Calu3 (cell line): ENCODE data around the gene GADD45G. TPM values are rescaled to one million over a fixed set of nuclear protein-coding genes. Genes with fewer than 3 reads are reported as not detected.

Source experiments
- BruUV-seq: library from RNA; stranded (reverse); fragments of 400-500 nt; replicated peaks from 2 replicates; lab custom pipeline; 2021; lab: Mats Ljungman, UMichigan
- CTCF ChIA-PET: fragments of 300-600 bp; sonication (Branson Sonifier 250); formaldehyde crosslinking; loops from one replicate; lab custom pipeline; 2022; ENCODE audit warnings: antibody characterized with exemption; lab: Charles Lee
- DNase-seq: peaks from one replicate; pipeline ENCODE4 v3.0.0; 2022
- H3K27ac Mint-ChIP-seq: one replicate; pipeline ENCODE4 v1.8.0; 2022; ENCODE audit warnings: mixed read lengths; ENCODE audit not compliant: unreplicated experiment
- H3K27me3 Mint-ChIP-seq: one replicate; pipeline ENCODE4 v1.8.0; 2022; ENCODE audit warnings: mixed read lengths; ENCODE audit not compliant: unreplicated experiment
- H3K36me3 Mint-ChIP-seq: one replicate; pipeline ENCODE4 v1.8.0; 2022; ENCODE audit warnings: mild to moderate bottlenecking, moderate library complexity, mixed read lengths; ENCODE audit not compliant: insufficient read depth, unreplicated experiment
- H3K4me1 Mint-ChIP-seq: one replicate; pipeline ENCODE4 v1.8.0; 2022; ENCODE audit warnings: mild to moderate bottlenecking, low read depth, mixed read lengths; ENCODE audit not compliant: unreplicated experiment
- H3K4me3 Mint-ChIP-seq: one replicate; pipeline ENCODE4 v1.8.0; 2022; ENCODE audit warnings: mild to moderate bottlenecking, low read depth, moderate library complexity, mixed read lengths; ENCODE audit not compliant: unreplicated experiment
- H3K9me3 Mint-ChIP-seq: one replicate; pipeline ENCODE4 v1.8.0; 2022; ENCODE audit warnings: low read depth, mixed read lengths; ENCODE audit not compliant: unreplicated experiment
- intact Hi-C: fragments of 100-400 bp; cut with micrococcal nuclease; formaldehyde crosslinking; loops from one replicate; pipeline ENCODE4 v1.10.0; 2022; ENCODE audit not compliant: unreplicated experiment
- total RNA-seq: library from RNA; stranded (reverse); gene quantifications from 2 replicates; pipeline ENCODE4 v1.2.3, GENCODE V29; 2022
- TF ChIP-seq, protein P1 (sequence below): fragments of 200-600 bp; IDR thresholded peaks from one replicate; pipeline ENCODE4 v1.8.0; 2022; ENCODE audit warnings: antibody characterized with exemption; ENCODE audit not compliant: unreplicated experiment

Gene GADD45G
- total RNA-seq, 1 experiment from 2014 or later = 1.7 TPM

DNA sequence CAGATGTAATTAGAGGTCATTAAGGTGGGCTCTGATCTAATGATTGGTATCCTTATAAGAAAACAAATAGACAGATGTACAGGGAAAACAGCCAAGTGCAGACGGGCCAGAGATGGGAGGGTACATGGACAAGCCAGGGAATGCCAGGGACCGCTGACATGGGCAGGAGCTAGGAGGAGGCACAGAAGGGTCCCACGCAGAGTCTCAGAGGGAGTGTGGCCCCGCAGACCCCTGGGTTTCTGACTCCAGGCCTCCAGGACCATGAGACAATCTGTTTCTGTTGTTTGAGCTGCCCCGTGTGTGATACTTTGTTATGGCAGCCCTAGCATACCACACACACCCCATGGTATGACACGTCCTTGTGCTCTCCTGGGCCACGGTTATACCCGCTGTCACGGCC is 29.1 kb downstream of the GADD45G start:
- no peak for DNase-seq
- peaks cover 41% of the 10 kb centered on the region for H3K27me3 Mint-ChIP-seq
- no peak overlapping the region for H3K27ac Mint-ChIP-seq
- intact Hi-C loops = no loop called here
- BruUV-seq = no TSS peak
- no peaks in the 10 kb centered on the region for H3K9me3 Mint-ChIP-seq
- H3K4me3 Mint-ChIP-seq = no peak overlapping the region
- CTCF ChIA-PET = interaction anchor here (0.7 kb wide), 1 partner anchor 58 kb away, joined by 3 read pairs; no protein-coding TSS in a partner anchor
- no peaks in the 10 kb centered on the region for H3K36me3 Mint-ChIP-seq
- H3K4me1 Mint-ChIP-seq = no peaks in the 10 kb centered on the region
- TF ChIP-seq, protein P1, sequence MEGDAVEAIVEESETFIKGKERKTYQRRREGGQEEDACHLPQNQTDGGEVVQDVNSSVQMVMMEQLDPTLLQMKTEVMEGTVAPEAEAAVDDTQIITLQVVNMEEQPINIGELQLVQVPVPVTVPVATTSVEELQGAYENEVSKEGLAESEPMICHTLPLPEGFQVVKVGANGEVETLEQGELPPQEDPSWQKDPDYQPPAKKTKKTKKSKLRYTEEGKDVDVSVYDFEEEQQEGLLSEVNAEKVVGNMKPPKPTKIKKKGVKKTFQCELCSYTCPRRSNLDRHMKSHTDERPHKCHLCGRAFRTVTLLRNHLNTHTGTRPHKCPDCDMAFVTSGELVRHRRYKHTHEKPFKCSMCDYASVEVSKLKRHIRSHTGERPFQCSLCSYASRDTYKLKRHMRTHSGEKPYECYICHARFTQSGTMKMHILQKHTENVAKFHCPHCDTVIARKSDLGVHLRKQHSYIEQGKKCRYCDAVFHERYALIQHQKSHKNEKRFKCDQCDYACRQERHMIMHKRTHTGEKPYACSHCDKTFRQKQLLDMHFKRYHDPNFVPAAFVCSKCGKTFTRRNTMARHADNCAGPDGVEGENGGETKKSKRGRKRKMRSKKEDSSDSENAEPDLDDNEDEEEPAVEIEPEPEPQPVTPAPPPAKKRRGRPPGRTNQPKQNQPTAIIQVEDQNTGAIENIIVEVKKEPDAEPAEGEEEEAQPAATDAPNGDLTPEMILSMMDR = no peak

DNA sequence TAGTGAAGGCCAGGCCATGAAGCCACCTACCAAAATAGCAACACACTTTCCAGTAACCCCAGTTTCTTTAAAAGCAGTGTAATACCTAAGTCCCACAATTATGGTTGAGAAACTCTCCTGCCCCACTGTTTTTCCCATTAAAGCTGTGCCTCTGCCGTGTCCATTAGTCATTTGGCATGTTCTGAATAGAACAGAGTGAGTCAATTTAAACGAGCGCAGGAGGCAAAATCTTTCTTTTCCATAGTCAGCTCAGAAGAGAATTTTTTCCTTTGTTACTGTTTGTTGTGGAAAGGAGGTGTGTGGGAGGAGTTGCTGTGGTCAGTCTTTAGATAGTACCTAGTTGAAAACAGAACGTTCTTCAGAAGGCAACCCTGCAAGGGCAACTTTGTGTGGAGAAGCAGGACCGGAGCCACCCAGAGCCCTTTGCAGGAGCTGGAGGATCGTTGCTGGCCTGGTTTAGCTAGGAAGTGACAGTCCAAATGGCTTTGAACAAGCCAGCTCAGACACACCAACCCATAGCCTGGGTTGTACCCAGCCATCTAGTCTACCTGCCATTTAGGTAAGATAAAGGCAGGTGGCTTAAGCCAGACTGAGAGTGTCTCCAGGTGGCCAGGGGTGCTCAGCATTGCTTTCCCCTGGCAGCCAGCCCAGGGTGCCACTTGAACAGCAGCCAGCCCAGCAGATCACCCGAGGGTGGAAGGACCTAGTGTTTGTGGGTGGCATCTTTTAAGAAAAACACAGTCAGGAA is 30.4 kb downstream of the GADD45G start:
- intact Hi-C loops = no loop called here
- no peak overlapping the region for H3K4me3 Mint-ChIP-seq
- no peaks in the 10 kb centered on the region for H3K4me1 Mint-ChIP-seq
- H3K9me3 Mint-ChIP-seq = no peaks in the 10 kb centered on the region
- CTCF ChIA-PET = no interaction called here
- H3K36me3 Mint-ChIP-seq = no peaks in the 10 kb centered on the region
- no peak for DNase-seq
- TF ChIP-seq, protein P1 = no peak
- peaks cover 38% of the 10 kb centered on the region for H3K27me3 Mint-ChIP-seq
- no peak overlapping the region for H3K27ac Mint-ChIP-seq
- no TSS peak for BruUV-seq

DNA sequence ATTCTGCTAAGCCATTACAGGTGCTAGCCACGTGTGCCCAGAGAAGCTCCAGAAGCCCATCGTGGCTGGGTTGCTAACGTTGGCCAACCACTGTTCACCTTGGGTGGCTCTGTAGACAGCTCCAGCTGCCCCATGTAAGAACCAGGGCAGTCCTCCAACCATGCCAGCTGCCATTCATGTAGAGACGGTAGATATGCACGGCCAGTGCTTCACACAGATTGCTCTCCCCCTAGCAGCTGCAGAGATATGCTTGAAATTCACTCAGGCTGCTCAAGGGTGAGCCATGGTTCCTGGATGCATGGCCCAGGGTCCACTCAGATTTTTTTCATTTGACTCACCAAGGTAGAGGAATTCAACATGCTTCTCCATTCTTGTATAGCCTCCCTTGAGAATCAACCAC is 31.0 kb downstream of the GADD45G start:
- no peak for DNase-seq
- CTCF ChIA-PET = no interaction called here

DNA sequence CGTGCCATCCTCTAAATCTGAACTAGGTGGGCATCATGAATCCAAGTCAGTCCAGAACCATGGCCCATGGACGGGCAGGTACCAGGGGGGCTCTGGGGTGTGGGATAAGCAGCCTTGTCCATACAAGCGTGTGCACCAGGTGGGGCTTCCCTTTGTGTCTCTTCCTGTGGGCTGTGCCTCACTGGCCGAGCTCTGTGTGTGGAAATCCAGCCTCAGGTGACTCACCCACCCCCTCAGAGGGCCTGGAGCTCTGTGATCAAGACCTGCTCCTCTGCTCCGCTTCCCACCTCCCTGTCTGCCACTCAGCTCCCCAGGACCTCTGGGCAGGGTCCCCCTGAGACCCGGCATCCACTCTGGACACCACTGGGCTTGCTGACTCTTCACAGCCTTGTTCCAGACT is 33.0 kb downstream of the GADD45G start:
- TF ChIP-seq, protein P1 = no peak
- intact Hi-C loops = no loop called here
- BruUV-seq = no TSS peak
- Mint-ChIP-seq H3K4me3 (no peak overlapping the region), H3K4me1 (no peaks in the 10 kb centered on the region), H3K9me3 (no peaks in the 10 kb centered on the region), H3K36me3 (peaks cover 6% of the 10 kb centered on the region), H3K27ac (no peak overlapping the region), H3K27me3 (peaks cover 48% of the 10 kb centered on the region)
- DNase-seq = no peak
- CTCF ChIA-PET = no interaction called here

More for the DNA sequence above, 31.0 kb downstream of the GADD45G start:
- Mint-ChIP-seq H3K27ac (no peak overlapping the region), H3K4me1 (no peaks in the 10 kb centered on the region), H3K9me3 (no peaks in the 10 kb centered on the region), H3K27me3 (peaks cover 44% of the 10 kb centered on the region), H3K4me3 (no peak overlapping the region), H3K36me3 (peaks cover 1% of the 10 kb centered on the region)
- TF ChIP-seq, protein P1 = no peak
- intact Hi-C loops = no loop called here
- BruUV-seq = no TSS peak
